HepG2 (cell line): ENCODE results near the gene EDEM3. TPM values are rescaled to one million over a fixed set of nuclear protein-coding genes. Genes with fewer than 3 reads are reported as not detected.

Experiments
- ARNT2 ChIP-seq: sonication (generic); formaldehyde crosslinking; IDR thresholded peaks from 2 replicates; pipeline ENCODE4 v1.8.0; 2022; ENCODE audit warnings: mild to moderate bottlenecking, low read depth, missing genetic modification reagents, moderate library complexity
- CBX2 ChIP-seq, 2 experiments: fragments of 200-600 bp in 1 of 2; sonication (generic); formaldehyde crosslinking in 1 of 2; IDR thresholded peaks; 2 replicates each; pipeline versions ENCODE4 v1.7.0 to v1.8.1; 2018 to 2022; ENCODE audit warnings: low read depth in 2 of 2, low read length in 1 of 2, mild to moderate bottlenecking in 1 of 2, missing genetic modification reagents in 1 of 2
- CTCF ChIP-seq: sonication (generic); formaldehyde crosslinking; IDR thresholded peaks from 2 replicates; pipeline ENCODE4 v1.5.0; 2020; ENCODE audit warnings: mild to moderate bottlenecking, missing genetic modification reagents, moderate library complexity
- DNMT1 ChIP-seq: sonication (generic); formaldehyde crosslinking; IDR thresholded peaks from 2 replicates; pipeline ENCODE4 v1.5.1; 2020; ENCODE audit warnings: mild to moderate bottlenecking, missing genetic modification reagents
- ETS1 ChIP-seq: sonication (generic); formaldehyde crosslinking; IDR thresholded peaks from 2 replicates; pipeline ENCODE4 v1.4.0; 2020; ENCODE audit warnings: missing genetic modification reagents
- KDM5A ChIP-seq: fragments of 200-600 bp; sonication (generic); IDR thresholded peaks from 2 replicates; pipeline ENCODE4 v1.7.0; 2018; ENCODE audit warnings: antibody characterized with exemption, mild to moderate bottlenecking, low read length, borderline replicate concordance
- MAX ChIP-seq: IDR thresholded peaks from 2 replicates; pipeline ENCODE4 v1.6.1; 2012; ENCODE audit warnings: inconsistent platforms
- MIER3 ChIP-seq: IDR thresholded peaks from 2 replicates; pipeline ENCODE4 v1.6.1; 2016; ENCODE audit warnings: missing compliant biosample characterization, borderline replicate concordance
- MYC ChIP-seq: sonication (generic); formaldehyde crosslinking; IDR thresholded peaks from 2 replicates; pipeline ENCODE4 v1.9.0; 2021; ENCODE audit warnings: missing genetic modification reagents, borderline replicate concordance
- PHF21A ChIP-seq: sonication (generic); formaldehyde crosslinking; IDR thresholded peaks from 2 replicates; pipeline ENCODE4 v1.5.0; 2020; ENCODE audit warnings: mild to moderate bottlenecking, missing genetic modification reagents
- POGZ ChIP-seq: sonication (generic); formaldehyde crosslinking; IDR thresholded peaks from 2 replicates; pipeline ENCODE4 v1.4.0; 2020; ENCODE audit warnings: mild to moderate bottlenecking, missing genetic modification reagents
- PPARG ChIP-seq: conservative IDR thresholded peaks from 2 replicates; pipeline ENCODE4 v1.6.1; 2016; ENCODE audit warnings: missing biosample characterization, missing genetic modification reagents
- SNAI1 ChIP-seq: sonication (generic); formaldehyde crosslinking; IDR thresholded peaks from 2 replicates; pipeline ENCODE4 v1.5.0; 2020; ENCODE audit warnings: mild to moderate bottlenecking, missing genetic modification reagents, borderline replicate concordance
- SPEN ChIP-seq: sonication (generic); formaldehyde crosslinking; IDR thresholded peaks from 2 replicates; pipeline ENCODE4 v1.5.1; 2020; ENCODE audit warnings: low read depth, mild to moderate bottlenecking, missing genetic modification reagents
- U2AF1 ChIP-seq: fragments of 200-400 bp; formaldehyde crosslinking; optimal IDR thresholded peaks from 2 replicates; pipeline ENCODE3; 2017; ENCODE audit warnings: mild to moderate bottlenecking, low read depth, low read length
- YEATS4 ChIP-seq: sonication (generic); formaldehyde crosslinking; IDR thresholded peaks from 2 replicates; pipeline ENCODE4 v1.4.0; 2020; ENCODE audit warnings: missing genetic modification reagents, borderline replicate concordance
- ZBTB1 ChIP-seq: sonication (generic); formaldehyde crosslinking; IDR thresholded peaks from 2 replicates; pipeline ENCODE4 v1.4.0; 2020; ENCODE audit warnings: missing genetic modification reagents, borderline replicate concordance
- ZKSCAN5 ChIP-seq: sonication (generic); formaldehyde crosslinking; IDR thresholded peaks from 2 replicates; pipeline ENCODE4 v1.5.1; 2020; ENCODE audit warnings: mild to moderate bottlenecking, missing genetic modification reagents
- ZNF160 ChIP-seq: sonication (generic); formaldehyde crosslinking; IDR thresholded peaks from 2 replicates; pipeline ENCODE4 v1.8.0; 2022; ENCODE audit warnings: mild to moderate bottlenecking, inconsistent platforms, missing genetic modification reagents
- ZNF230 ChIP-seq: sonication (generic); formaldehyde crosslinking; IDR thresholded peaks from 2 replicates; pipeline ENCODE4 v1.4.0; 2020; ENCODE audit warnings: mild to moderate bottlenecking, missing genetic modification reagents
- ZNF24 ChIP-seq: fragments of 450-650 bp; IDR thresholded peaks from 2 replicates; pipeline ENCODE4 v1.6.1; 2017; ENCODE audit warnings: antibody characterized with exemption, mild to moderate bottlenecking
- ZNF253 ChIP-seq: sonication (generic); formaldehyde crosslinking; IDR thresholded peaks from 2 replicates; pipeline ENCODE4 v1.8.0; 2022; ENCODE audit warnings: mild to moderate bottlenecking, missing genetic modification reagents, borderline replicate concordance
- ZNF337 ChIP-seq: sonication (generic); formaldehyde crosslinking; IDR thresholded peaks from 2 replicates; pipeline ENCODE4 v1.5.1; 2020; ENCODE audit warnings: missing genetic modification reagents, low read depth, mild to moderate bottlenecking, borderline replicate concordance
- ZNF350 ChIP-seq: sonication (generic); formaldehyde crosslinking; IDR thresholded peaks from 2 replicates; pipeline ENCODE4 v1.4.0; 2020; ENCODE audit warnings: mild to moderate bottlenecking, low read depth, missing genetic modification reagents, borderline replicate concordance
- ZNF530 ChIP-seq: sonication (generic); formaldehyde crosslinking; IDR thresholded peaks from 2 replicates; pipeline ENCODE4 v1.5.0; 2020; ENCODE audit warnings: low read depth, mild to moderate bottlenecking, missing genetic modification reagents
- ZNF709 ChIP-seq: sonication (generic); formaldehyde crosslinking; IDR thresholded peaks from 2 replicates; pipeline ENCODE4 v1.5.0; 2020; ENCODE audit warnings: mild to moderate bottlenecking, missing genetic modification reagents
- ZNF746 ChIP-seq: sonication (generic); formaldehyde crosslinking; IDR thresholded peaks from 2 replicates; pipeline ENCODE4 v1.8.0; 2022; ENCODE audit warnings: mild to moderate bottlenecking, missing genetic modification reagents
- polyA plus RNA-seq, 8 experiments: library from polyadenylated mRNA; depleted of rRNA in 3 of 8; stranded (reverse) in 7 of 8; unstranded in 1 of 8; fragments of >200 nt; fragmentation: Illumina TruSeq in 4 of 8; extraction: Trizol in 4 of 8; gene quantifications; 2 replicates each; pipeline versions ENCODE4 v1.2.1 to v1.2.3, GENCODE V29; 2011 to 2016; ENCODE audit warnings: low read depth in 4 of 8, missing spikeins in 1 of 8, mixed read lengths in 1 of 8; ENCODE audit not compliant: insufficient read depth in 1 of 8
- total RNA-seq, 5 experiments: library from RNA; depleted of rRNA; stranded (reverse); fragments of >200 nt; fragmentation: Illumina TruSeq; extraction: Trizol; gene quantifications; 2 replicates each; pipeline ENCODE4 v1.2.3, GENCODE V29; 2016; ENCODE audit warnings: low read depth in 1 of 5

Gene EDEM3
- total and polyA plus RNA-seq, 2 of the 13 experiments (the other 11 are each of a cell fraction or from before 2014, with no cell fraction given), result 13.1 to 18.2 TPM

- TF ChIP-seq PHF21A (CRISPR knock-in tag) (0 out of 2 replicates have a peak, but pooled peaks have one; percentile 40), SNAI1 (CRISPR knock-in tag) (0 out of 2 replicates have a peak, but pooled peaks have one; percentile 83), ZNF24 (no peak), DNMT1 (CRISPR knock-in tag) (peak; percentile 35; the same call in 1 of the 2 replicates), MAX (peak; percentile 56; the same call in 1 of the 2 replicates), ZNF160 (0 out of 2 replicates have a peak, but pooled peaks have one; percentile 4), ZNF337 (CRISPR knock-in tag) (no peak), KDM5A (no peak), U2AF1 (no peak), POGZ (CRISPR knock-in tag) (no peak), YEATS4 (CRISPR knock-in tag) (no peak), ZNF709 (CRISPR knock-in tag) (0 out of 2 replicates have a peak, but pooled peaks have one; percentile 82), PPARG (CRISPR knock-in tag) (0 out of 2 replicates have a peak, but pooled peaks have one; percentile 17), ZNF530 (CRISPR knock-in tag) (no peak), ZNF350 (CRISPR knock-in tag) (no peak), ETS1 (CRISPR knock-in tag) (0 out of 2 replicates have a peak, but pooled peaks have one; percentile 17), ZNF230 (no peak), ARNT2 (CRISPR knock-in tag) (no peak; the same call in 1 of the 2 replicates), SPEN (peak; percentile 12; the same call in 1 of the 2 replicates), MIER3 (CRISPR knock-in tag) (0 out of 2 replicates have a peak, but pooled peaks have one; percentile 10), ZNF746 (0 out of 2 replicates have a peak, but pooled peaks have one; percentile 25), ZKSCAN5 (CRISPR knock-in tag) (0 out of 2 replicates have a peak, but pooled peaks have one; percentile 54), ZBTB1 (CRISPR knock-in tag) (no peak), ZNF253 (no peak), CTCF (CRISPR knock-in tag) (peak; percentile 4; the same call in 1 of the 2 replicates), CBX2 (IDR thresholded peaks at IDR 0.05; ENCODE audit: low read depth, low read length) (0 out of 2 replicates have a peak, but pooled peaks have one; percentile 45), CBX2 (CRISPR knock-in tag; IDR thresholded peaks at IDR 0.05; ENCODE audit: low read depth) (no peak), MYC (peak; percentile 13; the same call in 1 of the 2 replicates)
These were observed 816 bp downstream of the EDEM3 start (continued) for GRCh38 chr1:184753608-184754475.
